NCI-H2107 treated with DMSO at 0.1 percent for 48 hours (cell line): ENCODE measurements around the gene AKAP11.

Experiments used
- DNase-seq: peaks from one replicate; lab custom pipeline; 2025; ENCODE audit not compliant: unreplicated experiment; lab: John Stamatoyannopoulos, UW

Gene AKAP11

DNA sequence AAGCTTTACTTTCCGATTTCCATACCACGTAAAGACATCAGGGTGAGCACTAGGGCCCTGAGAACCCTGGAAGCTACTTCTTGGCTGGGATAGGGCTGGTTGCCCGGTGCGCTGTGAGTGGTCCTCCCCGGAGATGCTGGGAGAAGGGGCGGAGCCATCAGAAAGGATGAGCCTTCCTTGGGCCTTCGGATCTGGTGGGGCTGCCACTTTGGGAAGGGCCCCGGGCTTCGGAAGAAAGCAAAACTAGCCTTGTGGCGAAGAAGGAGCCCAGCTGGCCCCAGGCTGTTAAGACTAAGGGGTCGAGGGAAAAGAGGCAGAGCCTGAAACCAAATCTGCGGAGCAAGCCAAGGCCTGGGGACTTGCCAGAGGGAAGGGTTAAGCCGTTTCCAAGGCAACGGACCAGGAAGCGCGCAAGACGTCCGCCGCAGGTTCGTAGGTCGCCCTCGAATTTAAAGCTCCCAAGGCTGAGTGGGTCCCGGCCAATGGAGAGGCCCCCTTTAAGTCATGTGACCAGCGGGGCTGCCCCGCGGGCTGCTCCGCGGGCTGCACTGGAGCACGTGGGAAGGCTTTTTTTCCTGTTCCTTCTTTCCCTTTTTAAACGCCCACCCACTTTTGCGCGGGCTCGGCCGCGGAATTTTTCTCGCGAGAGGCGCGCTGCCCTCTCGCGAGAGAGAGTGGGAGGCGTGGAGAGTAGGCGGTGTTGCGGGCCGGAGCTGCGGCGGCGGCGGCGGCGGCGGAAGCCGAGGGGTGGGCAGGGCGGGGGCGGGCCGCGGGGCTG, 426 bp upstream of the AKAP11 start:
- DNase-seq: peak; percentile 88

DNA sequence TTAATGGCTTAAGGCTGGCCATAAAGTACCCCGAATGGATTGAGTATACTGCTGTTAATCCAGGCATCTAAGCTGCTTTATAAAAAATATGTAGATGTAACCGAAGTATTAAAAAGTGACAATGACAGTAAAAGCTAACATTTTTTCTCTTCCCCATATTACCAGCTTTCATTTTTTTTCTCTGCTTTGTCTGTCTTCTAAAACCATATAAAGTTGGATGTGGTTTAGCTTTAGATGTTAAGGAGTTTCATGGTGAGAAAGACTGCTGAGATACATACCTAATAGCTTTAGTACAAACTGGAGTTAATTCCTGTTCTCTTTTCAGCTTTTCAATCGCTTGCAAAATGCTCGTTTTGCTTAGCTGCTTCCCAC, 838 bp downstream of the AKAP11 start:
- DNase-seq: no peak

DNA sequence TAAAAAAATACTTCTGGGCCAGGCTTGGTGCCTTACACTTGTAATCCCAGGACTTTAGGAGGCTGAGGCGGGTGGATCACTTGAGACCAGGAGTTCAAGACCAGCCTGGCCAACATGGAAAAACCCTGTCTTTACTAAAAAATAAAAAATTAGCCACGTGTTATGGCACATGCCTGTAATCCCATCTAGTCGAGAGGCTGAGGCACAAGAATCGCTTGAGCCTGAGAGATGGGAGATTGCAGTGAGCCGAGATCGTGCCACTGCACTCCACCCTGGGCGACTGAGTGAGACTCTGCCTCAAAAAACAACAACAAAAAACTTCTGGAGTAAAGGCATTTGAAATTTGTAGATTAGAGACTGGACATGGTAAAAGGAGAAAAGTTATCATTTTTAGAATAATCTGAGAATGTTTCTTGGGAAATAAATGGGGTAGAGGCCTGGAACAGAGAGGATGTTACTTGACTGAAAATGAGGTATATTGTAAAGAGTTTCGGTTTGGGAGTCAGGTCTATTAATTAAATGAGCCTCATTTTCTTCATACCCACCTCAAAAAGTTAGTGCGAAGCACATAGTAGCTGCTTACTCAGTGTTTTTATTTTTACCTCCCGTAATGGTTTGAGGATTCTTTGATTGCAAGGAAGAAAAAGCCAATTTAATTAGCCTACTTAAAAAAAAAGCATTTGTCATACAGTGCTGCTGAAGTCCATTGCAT, 2.6 kb downstream of the AKAP11 start:
- no peak for DNase-seq

GRCh38 chr13:42275098-42275471, 3.1 kb downstream of the AKAP11 start:
- DNase-seq: no peak

GRCh38 chr13:42275506-42275905, 3.6 kb downstream of the AKAP11 start:
- no peak for DNase-seq

GRCh38 chr13:42276683-42277082, 4.7 kb downstream of the AKAP11 start:
- no peak for DNase-seq

DNA sequence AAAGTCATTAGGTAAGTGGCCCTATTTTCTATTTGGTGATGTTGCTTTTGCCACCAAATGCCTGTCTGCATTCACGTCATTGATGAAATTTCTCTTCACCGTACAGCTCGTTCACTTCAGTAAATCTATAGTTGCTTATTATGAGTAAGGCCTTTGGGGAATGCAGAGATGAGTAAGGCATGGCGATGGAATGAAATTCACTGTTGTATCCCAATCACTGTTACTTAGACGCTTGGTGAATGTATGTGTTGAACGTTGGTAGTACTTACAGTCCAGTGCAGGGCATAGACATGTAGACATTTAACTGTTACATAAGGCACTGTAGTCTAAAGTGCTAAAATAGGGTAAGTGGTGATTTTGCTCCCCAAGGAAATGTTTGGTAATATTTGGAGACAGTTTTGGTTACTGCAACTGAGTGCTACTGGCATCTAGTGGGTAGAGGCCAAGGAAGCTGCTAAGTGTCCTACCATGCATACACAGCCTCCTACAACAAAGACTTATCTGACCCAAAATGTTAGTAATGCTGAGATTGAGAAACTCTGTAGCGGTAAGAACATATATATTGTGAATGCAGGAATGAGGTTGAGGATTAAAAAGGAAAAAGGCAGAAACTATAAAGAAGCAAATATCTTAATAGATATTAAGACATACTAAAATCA, 5.8 kb downstream of the AKAP11 start:
- DNase-seq: no peak

DNA sequence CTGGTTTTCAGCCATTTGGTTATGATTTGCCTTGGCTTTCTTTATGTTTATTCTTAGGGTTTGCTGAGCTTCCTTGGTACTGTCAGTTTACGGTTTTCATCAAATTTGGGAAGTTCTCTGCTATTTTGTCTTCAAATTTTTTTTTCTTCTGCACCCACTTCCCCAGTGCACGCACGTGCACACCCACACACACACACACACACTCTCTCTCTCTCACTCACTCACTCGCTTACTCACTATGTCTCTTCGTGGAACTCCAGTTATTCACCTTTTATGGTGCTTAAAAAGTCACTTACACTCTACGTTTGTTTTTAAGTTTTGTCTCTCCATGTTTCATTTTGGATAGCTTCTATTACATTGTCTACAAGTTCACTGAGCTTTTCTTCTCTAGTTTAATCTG, 7.1 kb downstream of the AKAP11 start:
- no peak for DNase-seq

- no peak for DNase-seq
Measured at GRCh38 chr13:42279986-42280385, 8.0 kb downstream of the AKAP11 start.

GRCh38 chr13:42280537-42280936, 8.6 kb downstream of the AKAP11 start:
- DNase-seq: no peak

- DNase-seq: peak; percentile 72
Measured at GRCh38 chr13:42283574-42283973, 11.6 kb downstream of the AKAP11 start.

DNA sequence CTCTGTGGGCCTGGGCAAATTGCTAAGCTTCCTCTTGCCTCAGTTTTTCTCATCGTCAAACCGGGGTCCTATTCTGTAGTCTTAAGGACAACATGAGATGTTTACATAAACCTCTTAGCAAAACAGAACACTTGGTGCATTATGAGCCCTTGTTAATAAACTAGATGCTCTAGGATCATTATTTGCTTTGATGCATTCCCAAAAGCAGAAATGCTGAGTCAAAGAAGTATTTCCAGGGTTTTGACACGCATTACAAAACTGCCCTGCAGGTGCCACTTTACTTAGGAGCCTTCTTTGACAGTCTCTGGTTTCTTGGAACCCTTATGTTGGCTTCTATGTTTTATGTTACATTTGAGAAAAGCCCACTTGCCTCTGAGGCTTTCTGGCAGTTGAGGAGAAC, 12.1 kb downstream of the AKAP11 start:
- DNase-seq: no peak

DNA sequence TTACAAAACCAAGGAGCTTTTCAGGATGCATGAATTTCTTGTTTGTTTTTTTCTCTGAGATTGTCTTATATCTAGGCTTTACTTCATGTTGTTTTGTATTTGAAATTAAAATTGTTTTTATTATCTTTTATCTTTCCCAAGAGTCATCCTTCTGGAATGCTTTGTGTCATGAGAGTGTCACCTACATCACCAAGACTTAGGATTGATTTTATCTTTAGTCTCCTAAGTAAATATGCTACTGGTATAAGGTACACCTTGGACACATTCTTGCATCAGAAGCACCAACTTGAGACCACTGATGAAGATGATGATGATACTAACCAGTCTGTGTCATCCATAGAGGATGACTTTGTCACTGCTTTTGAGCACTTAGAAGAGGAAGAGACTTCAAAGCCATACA, 26.4 kb downstream of the AKAP11 start:
- DNase-seq: no peak

DNA sequence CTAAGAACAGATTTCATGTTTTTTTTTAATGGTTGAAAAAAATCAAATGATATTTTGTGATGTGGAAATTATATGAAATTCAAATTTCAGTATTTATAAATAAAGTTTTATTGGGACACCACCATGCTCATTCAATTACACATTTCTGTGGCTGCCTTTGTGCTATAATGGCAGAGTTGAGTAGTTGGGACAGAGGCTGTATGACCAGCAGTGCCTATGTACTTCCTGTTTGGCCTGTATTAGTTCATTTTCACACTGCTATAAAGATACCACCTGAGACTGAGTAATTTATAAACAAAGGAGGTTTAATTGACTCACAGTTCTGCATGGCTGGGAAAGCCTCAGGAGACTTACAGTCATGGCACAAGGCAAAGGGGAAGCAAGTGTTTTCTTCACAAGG, 33.6 kb downstream of the AKAP11 start:
- DNase-seq: no peak

DNA sequence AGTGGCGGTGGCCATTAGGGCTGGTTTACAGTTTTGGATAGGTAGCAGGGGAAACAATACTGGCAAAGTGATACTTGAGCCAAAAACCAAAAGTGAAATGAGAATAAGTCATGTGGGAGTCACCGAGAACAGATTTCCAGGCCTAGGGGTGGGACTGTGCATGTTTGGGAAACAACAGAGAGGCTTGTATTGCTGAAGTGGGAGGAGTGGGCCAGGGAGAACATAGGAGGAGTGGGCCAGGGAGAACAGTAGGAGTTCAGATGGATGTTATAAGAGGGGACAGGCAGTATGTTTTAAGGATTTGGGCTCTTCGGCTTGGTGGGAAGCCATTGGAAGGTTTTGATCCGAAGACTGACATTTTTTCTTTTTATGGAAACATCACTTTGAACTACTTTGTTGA, 35.5 kb downstream of the AKAP11 start:
- DNase-seq: no peak

DNA sequence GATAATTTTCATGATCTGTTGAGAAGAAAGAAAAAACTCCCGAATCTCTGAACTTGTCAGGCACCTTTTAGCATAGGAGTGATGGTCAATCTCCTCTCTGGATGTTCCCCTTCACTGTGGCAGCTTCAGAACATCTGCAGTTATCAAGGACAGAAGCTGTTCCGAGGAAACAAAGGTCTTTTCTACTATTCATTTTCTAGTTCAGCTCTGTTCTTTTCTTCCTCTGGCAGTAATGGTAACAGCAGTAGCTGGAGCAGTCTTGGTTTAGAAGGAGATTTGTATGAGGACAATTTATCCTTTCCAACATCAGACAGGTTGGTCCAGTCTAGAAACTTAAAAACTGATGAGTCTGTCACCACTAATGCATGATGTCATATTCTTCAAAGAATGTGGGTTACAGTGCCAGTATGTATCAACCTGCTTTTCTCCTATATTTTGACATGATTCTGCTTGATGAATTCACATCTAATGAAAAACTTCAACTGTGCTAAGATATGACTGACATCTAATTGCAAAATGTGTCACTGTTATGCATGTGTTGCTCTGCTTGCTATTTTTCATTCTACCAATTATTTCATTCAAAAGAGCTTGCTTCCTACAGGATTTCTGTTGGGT, 41.0 kb downstream of the AKAP11 start:
- no peak for DNase-seq

DNA sequence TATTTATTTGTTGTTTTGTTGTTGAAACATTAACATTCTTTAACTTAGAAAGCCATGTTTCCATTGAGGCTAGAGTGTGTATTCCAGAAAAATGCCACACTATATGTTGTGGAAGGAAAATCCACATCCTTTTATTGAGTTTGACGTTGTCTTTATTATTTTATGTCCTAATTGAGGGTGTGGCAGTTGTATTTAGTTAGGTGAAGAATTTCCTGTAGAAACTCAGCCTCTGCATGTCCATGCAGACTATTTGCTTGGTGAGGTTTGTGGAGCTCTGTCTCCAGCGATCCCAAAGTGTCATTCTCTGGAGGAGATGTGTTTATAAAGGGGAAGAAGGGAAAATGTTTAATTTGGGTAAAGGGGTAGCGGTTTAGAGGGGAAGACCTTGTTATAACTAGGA, 46.6 kb downstream of the AKAP11 start:
- no peak for DNase-seq

DNA sequence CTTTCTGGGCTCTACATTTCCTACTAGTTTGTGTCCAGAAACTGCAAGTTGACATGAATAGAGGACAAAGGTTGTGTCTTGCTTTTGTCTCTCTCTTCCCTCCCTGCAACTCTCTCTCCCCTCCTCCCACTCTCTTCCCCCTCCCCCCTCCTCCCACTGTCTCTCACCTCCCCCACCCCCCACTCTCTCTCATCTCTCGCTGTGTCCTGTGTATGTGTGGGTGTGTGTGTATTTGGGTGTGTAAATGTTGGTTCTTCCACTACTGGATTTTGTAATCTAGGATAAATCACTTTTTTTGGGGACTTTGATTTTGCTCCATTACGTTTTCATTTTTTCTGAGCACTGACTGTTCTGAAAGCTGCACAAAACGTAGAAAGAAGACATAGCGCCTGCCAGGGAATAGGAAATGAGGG, 48.4 kb downstream of the AKAP11 start:
- DNase-seq: no peak

GRCh38 chr13:42322806-42323205, 50.9 kb downstream of the AKAP11 start:
- DNase-seq: no peak

DNA sequence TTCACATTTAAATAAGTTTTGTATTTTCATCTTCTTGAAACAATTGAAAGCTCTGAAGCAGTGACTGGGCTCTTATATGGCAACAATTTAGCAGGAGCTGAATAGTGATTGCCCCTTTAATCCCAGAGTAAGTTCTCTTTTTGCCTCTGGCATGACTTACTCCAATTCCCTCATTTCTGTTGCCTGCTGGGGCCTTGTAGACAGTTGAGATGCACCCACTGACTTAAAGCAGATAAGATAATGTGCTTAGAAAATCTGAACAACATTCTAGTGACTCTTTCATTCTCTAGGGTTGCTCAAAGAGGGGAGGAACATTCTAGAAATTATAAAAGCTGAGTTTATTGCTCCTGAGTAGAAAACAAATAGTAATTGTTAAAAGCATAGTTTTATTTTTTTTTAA, 52.8 kb downstream of the AKAP11 start:
- DNase-seq: no peak

DNA sequence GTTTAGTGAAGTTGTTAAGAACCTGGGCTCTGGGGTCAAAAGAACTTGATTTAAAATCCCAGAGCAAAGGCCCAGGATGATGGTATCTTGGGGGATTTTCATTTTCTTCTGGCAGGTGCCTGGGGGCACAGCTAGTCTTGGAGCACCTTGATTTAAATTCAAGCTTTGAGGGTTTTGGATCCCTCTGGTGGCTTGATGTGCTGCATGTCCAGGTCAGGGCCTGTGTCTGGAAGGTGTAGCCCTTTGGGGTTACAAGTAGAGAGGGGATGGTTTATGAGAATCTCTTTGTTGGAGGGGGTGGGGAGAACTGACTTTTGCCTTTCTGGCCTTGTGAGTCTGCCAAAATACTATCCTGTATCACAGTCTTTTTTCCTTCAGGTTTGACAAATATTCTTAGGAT, 55.8 kb downstream of the AKAP11 start:
- no peak for DNase-seq

- no peak for DNase-seq
Measured at GRCh38 chr13:42328672-42329071, 56.7 kb downstream of the AKAP11 start.
